ENCODE results near the gene DTNB.

DTNB gene

DNA sequence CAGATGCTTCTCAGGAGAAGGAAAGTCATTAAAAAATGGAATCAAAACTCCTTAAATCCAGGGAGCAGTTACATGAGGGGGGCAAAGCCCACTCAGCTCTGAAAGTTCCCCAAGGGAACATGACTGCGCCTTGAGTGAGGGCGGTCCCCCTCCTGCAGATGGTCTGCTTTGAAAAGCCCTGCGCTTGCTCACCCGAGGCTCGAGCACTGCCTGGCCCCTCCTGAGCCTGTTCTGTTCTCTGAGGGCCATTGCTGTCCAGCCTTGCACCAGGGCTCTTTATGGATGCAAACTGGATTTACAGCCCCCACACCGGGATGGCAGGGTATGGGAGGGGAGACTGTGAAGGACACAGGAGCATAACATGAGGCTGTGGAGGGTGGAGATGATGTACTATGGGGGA, 293.8 kb downstream of the DTNB start:
- TF ChIP-seq, protein P1, sequence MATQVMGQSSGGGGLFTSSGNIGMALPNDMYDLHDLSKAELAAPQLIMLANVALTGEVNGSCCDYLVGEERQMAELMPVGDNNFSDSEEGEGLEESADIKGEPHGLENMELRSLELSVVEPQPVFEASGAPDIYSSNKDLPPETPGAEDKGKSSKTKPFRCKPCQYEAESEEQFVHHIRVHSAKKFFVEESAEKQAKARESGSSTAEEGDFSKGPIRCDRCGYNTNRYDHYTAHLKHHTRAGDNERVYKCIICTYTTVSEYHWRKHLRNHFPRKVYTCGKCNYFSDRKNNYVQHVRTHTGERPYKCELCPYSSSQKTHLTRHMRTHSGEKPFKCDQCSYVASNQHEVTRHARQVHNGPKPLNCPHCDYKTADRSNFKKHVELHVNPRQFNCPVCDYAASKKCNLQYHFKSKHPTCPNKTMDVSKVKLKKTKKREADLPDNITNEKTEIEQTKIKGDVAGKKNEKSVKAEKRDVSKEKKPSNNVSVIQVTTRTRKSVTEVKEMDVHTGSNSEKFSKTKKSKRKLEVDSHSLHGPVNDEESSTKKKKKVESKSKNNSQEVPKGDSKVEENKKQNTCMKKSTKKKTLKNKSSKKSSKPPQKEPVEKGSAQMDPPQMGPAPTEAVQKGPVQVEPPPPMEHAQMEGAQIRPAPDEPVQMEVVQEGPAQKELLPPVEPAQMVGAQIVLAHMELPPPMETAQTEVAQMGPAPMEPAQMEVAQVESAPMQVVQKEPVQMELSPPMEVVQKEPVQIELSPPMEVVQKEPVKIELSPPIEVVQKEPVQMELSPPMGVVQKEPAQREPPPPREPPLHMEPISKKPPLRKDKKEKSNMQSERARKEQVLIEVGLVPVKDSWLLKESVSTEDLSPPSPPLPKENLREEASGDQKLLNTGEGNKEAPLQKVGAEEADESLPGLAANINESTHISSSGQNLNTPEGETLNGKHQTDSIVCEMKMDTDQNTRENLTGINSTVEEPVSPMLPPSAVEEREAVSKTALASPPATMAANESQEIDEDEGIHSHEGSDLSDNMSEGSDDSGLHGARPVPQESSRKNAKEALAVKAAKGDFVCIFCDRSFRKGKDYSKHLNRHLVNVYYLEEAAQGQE (IDR thresholded peaks at IDR 0.05; ENCODE audit: insufficient replicate concordance, low read depth) = no peak
- TF ChIP-seq SPI1 (IDR thresholded peaks at IDR 0.05; ENCODE audit: borderline replicate concordance, low read depth) (no peak), GABPA (IDR thresholded peaks at IDR 0.05; ENCODE audit: low read depth) (no peak), POLR2AphosphoS5 (IDR thresholded peaks at IDR 0.05; ENCODE audit: low read depth) (no peak)
- TF ChIP-seq, protein P2, sequence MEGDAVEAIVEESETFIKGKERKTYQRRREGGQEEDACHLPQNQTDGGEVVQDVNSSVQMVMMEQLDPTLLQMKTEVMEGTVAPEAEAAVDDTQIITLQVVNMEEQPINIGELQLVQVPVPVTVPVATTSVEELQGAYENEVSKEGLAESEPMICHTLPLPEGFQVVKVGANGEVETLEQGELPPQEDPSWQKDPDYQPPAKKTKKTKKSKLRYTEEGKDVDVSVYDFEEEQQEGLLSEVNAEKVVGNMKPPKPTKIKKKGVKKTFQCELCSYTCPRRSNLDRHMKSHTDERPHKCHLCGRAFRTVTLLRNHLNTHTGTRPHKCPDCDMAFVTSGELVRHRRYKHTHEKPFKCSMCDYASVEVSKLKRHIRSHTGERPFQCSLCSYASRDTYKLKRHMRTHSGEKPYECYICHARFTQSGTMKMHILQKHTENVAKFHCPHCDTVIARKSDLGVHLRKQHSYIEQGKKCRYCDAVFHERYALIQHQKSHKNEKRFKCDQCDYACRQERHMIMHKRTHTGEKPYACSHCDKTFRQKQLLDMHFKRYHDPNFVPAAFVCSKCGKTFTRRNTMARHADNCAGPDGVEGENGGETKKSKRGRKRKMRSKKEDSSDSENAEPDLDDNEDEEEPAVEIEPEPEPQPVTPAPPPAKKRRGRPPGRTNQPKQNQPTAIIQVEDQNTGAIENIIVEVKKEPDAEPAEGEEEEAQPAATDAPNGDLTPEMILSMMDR (IDR thresholded peaks at IDR 0.05; ENCODE audit: insufficient read depth, low read length) = no peak
- Histone ChIP-seq H3K27me3 (ENCODE audit: insufficient read depth, poor library complexity, severe bottlenecking) (no peaks in the 10 kb centered on the region), H3K27ac (replicated peaks) (no peak overlapping the region), H3K4me3 (replicated peaks; ENCODE audit: insufficient read depth, low read length) (no peak overlapping the region)
- no peak for DNase-seq (ENCODE audit: low read depth in 1 of 2, low spot score in 1 of 2)

DNA sequence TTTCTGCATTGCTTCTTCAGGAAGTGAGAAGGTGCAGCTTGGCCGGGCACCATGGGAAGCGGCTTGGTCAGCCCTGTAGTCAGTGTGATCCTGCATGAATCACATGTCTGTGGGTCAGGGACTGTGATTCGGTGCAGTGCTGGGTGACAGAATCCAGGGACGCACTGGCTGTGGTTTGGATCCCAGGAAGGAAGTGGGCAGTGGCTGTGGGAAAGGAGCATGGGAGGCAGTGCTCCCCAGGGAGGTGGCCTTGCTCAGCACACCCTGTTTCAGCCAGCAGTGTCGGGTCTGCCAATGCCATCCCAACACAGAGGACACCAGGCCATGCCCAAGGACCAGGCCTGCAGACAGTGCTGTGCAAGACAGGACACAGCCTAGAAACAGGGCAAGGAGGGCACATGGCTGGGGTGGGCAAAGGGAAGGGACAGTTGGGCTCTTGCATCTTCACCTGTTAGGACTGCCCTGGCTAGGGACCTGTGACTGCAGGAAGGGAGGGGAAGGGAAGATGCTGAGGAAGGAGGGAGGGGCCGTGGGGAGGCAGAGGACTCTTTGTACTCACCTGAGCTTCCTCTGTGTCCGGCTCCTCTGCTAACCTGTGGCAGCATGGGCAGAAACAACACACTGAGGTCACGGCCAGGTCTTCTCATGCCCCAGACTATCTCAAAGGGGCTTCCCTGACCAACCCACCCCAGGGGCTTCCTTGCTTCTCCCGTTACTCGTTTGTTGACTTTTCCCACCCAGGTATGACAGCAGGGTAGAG, 294.5 kb downstream of the DTNB start:
- Histone ChIP-seq H3K27me3 (ENCODE audit: insufficient read depth, poor library complexity, severe bottlenecking) (no peaks in the 10 kb centered on the region), H3K27ac (replicated peaks) (no peak overlapping the region), H3K4me3 (replicated peaks; ENCODE audit: insufficient read depth, low read length) (no peak overlapping the region)
- TF ChIP-seq GABPA (IDR thresholded peaks at IDR 0.05; ENCODE audit: low read depth) = no peak
- TF ChIP-seq SPI1 (IDR thresholded peaks at IDR 0.05; ENCODE audit: borderline replicate concordance, low read depth) = no peak
- TF ChIP-seq, protein P2 (IDR thresholded peaks at IDR 0.05; ENCODE audit: insufficient read depth, low read length) = no peak
- TF ChIP-seq, protein P1 (IDR thresholded peaks at IDR 0.05; ENCODE audit: insufficient replicate concordance, low read depth) = no peak
- TF ChIP-seq POLR2AphosphoS5 (IDR thresholded peaks at IDR 0.05; ENCODE audit: low read depth) = no peak
- DNase-seq (ENCODE audit: low read depth in 1 of 2, low spot score in 1 of 2) = no peak

DNA sequence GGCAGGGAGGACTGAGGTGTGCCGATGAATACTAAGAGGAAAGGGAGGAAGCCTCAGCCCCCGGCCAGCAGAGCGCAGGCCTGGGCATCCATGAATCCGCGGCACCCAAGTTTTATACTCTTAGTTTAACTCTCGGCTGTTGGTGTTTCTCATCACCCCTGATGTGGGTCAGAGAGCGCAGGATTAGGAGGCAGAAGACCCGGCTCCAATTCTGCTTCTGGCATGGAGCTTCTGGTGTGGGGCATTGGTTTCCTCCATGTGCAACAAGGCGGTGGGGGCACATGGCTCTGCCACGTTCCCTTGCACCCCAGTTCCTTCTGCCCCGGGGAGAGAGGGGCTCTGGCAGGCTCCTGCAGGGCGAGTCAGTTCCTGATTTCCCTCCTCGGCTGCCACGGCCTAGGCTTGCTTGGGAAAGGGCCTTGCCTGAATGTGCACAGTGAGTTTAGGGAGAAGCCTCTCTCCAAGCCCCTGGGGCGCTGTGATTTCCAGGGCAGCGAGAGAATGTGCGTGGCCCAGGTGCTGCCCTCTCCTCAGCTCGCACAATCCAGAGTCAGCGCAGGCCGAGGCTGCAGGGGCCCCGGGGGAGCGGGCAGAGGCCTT, 295.5 kb downstream of the DTNB start:
- H3K4me3 ChIP-seq (replicated peaks; ENCODE audit: insufficient read depth, low read length) = no peak overlapping the region
- H3K27me3 ChIP-seq (ENCODE audit: insufficient read depth, poor library complexity, severe bottlenecking) = no peaks in the 10 kb centered on the region
- DNase-seq (ENCODE audit: low read depth in 1 of 2, low spot score in 1 of 2) = no peak
- H3K27ac ChIP-seq (replicated peaks) = no peak overlapping the region
- TF ChIP-seq, protein P2 (IDR thresholded peaks at IDR 0.05; ENCODE audit: insufficient read depth, low read length) = no peak
